NCI-H1694 (cell line): ENCODE data around the gene RAD51B.
"Not testable (repeated sequence)": the region's sequence is repeated elsewhere in the genome, so short reads cannot be mapped to it uniquely, and the experiment has no call there.

Experiments used
- DNase-seq: peaks from one replicate; lab custom pipeline; 2025; lab: John Stamatoyannopoulos, UW

Gene RAD51B

DNA sequence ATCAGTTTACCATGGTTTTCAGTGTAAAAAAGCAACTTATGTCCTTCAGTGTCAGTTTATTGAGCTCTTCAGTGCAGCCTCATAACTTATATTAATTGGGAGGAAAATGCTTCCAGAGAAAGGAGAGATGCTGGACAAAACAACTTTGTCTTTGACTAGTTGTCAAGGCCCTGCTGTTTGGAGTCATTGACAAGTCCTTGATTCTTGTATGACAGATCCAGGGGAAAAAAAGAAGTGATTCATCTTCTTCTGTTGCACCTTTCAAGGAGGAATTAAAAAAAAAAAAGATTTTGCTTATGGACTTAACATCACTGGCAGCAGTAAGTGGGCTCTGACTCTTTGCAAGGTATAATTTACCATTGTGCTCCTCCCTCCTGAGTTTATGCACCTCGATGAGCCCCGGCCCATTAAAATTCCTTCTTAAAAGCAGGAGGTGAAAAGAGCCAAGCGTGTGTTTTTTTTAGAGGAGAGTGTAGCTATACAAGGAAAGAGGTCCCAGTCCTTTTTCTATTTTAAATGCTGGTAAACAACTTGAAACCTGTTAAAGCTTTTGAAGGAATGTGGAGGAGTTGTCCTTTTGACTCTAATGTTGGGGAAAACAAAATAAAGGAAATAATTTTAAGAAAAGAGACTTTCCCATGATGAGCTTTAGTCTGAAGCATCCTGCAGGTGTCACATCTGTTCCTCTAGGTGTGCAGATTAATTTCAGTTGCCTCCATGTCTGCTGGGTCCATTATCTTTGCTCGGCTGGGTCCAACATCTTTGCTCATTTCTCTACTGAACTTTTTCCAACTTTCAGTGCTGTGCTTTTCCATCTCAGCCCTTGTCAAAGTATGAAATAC lies 431.6 kb downstream of the RAD51B start:
- DNase-seq, result no peak

DNA sequence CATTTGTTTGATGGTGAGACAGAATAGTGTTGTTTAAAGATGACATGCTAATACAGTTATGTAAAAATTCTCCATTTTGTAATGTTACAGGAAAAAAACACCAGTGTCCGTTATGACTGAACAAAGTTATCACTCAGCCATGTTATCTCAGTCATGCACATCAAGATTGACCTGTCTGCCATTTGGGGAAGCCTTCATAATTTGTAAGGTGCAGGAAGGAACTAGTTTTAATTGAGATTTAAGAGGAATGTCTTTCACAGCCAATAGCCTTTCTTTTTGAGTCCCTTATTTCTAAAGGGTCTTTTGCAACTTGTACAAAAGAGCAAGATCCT lies 432.2 kb downstream of the RAD51B start:
- no peak for DNase-seq

DNA sequence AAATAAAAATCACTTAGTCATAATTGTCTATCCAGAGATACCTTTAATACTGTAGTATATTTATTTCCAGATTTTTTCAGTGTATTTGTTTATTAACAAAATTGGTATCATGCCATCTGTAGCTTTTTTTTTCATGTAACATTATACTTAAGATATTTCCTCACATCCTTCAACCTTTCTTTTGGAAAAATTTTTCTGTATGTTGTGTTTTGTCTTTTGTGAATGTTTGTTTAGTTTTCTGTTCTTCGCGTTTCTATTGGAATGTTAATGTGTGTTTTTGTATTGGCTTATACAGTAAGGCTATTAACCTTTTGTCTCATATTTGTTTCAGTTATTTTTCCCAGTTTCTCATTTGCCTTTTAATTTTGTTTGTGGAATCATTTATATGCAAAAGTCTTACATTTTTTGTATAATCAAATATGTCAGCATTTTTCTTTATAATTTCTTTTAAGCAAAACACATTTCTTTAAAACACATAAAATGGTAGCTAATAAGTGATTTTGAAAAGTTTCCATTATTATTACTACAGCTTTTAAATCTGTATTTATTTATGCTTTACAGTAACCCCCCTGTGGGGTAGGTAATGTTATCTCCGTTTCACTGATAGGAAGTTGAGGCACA lies 433.7 kb downstream of the RAD51B start:
- no peak for DNase-seq

DNA sequence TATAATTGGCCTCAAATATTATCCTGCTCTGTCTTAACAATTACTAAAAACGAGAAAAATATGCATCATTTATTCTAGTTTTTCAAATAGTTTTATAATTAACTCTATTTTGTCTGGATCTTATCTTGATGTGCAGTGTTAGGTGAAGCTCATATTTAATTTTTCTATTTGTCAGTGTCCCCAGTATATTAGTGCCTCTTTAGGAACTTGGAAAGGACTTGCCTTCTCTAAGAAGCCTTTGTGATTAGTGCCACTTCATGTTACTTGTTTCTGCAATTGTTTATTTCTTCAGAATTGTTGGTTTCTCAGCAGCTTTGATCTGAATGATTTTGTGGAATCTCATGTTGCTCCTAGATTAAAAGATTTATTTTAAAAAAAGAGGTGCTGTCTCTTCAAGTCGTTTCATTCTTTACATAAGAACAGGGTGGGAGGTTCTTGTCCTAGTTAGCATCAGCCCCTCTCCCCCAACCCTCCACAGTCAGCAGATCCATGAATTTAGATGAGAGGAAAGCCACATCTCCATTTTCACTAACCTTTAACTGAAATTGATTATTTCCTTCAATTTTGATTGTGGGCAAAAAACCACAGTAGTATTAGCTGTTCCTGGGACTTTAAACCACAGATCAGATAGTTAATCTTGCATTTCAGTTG lies 434.4 kb downstream of the RAD51B start:
- no peak for DNase-seq

DNA sequence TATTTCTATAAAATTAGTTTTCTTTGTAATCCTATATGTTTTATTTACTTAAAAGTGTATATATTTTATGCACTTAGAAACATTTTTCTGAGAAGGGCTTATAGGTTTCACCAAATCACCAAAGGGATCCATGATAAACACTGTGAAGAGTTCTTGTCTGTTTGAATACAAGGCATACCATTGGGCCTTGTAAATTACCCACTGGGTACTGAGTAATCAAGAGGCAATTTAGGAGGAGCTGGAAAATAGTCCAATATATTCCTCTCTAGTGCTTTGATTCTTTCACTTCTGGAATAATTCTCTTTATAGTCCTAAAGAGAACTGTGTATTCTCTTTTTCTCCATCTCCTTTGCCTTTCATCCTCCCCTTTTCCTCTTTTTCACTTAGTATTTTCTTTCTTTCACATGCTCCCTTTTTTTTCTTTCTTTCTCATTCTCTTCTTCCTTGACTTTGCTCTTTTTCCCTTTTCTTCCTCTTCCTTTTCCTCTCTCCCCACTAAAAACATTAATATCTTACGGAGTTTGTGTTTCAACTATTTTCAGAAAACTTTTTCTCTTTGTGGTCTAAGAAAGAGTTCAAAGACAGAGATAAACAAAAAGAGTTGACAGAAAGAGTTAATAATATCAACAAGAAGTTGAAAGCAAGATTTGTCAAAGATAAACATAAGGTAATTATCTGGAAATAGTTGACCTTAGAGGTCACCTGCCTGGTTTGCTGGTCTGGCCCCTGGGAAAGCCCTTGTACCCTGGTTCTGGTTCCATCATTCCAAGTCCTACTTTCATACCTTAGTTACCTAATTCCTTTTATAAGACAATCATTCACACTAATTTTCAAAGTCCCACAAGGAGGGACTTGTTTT lies 435.3 kb downstream of the RAD51B start:
- DNase-seq, result no peak

DNA sequence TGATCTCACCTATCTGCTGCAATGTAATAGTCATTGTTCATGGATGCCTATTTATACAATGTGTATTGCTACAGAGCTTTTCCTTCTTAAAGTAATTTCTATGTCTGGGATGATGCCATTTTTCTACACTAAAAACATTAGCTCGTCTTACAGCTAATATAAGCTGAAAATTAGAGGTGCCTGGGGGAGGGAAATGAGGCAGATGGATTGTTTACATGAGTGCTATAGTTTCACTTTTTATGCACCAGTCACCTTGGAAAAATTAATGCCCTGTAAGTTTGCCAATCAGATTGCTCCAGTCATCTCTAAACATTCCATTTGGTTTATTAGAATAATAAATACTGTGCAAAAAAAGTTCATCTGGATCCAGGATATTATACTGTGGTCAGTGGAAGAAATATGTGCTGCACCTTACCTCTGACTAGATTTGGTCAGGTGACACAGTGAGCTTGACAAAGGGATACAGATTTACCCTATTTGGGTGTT lies 436.2 kb downstream of the RAD51B start:
- DNase-seq, result no peak

DNA sequence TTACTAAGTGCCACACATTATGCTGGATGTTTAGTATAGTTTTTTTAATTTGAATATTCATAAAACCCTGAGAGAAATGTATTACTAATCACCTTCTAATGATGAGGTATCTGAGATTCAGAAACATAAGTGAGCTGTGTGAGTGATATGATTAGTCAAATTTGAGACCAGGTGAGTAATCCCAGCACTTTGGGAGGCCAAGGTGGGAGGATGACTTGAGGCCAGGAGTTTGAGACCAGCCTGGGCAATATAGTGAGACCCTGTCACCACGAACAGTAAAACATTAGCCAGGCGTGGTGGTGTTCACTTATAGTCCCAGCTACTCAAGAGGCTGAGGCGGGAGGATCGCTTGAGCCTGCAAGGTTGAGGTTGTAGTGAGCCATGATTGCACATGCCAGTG lies 438.4 kb downstream of the RAD51B start:
- no peak for DNase-seq

DNA sequence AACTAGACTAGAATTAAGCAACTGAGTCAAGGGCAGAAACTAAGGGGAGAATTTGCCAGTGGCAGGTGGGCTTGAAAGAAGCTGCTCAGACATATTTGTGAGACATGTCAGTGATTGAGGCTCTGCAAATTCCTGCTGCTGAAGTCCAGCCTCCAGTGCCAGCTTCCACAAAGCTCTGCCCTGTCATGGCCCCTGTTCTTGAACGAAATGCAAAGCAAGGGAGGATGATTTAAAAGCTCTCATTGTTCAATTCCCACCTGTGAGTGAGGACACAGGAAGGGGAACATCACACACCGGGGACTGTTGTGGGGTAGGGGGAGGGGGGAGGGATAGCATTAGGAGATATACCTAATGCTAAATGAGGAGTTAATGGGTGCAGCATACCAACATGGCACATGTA lies 439.4 kb downstream of the RAD51B start:
- not testable (repeated sequence) for DNase-seq

DNA sequence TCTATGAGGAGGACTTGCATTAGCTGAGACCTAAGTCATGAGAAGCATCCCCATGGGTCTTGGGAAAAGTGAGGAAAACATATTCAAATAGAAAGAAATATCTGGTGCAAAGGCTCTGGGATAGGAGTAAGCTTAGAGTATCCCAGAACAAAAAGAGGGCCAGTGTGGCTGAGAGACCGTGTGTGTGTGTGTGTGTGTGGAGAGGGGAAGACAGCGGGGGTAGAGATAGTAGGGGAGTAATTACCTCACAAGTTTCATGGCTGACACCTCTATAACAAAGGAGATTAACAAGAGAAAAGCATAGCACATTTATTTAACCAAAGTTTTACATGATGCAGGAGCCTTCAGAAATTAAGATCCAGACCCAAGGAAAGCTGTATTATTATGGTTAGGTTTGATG lies 440.5 kb downstream of the RAD51B start:
- DNase-seq, result no peak

DNA sequence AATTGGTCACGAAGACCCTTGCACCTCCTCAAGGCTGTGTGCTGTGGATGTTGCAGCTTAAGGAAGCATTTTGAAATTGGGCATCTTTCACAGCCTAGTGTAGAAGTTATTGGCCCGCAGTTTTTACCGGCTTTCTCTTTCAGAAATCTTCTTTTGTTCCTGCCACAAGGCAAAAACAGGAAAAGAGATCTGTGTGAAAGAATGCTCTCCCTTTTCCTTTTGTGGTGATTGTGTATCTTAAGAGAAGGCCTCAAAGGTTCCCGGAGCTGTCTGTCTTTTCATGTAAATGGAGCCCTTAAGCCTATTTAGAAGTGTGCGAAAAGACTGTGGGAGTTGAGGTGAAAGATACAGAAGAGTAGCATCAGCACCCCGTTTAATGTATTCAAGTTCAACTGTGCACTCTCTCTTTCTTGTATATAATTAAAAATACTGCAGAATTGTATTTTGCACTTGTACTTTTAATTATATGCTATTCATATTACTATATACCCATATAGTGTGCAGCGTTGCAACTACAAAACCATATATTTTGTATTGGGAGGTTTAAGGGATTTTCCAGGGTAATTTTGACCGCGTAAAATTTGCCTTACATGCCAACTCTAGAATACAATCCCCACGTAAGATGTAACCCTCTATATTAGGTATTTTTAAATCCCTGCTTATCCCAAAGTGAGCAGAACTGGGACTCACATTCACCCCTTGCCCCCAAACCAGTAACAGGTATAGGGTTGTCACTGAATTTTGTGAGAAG lies 441.7 kb downstream of the RAD51B start:
- no peak for DNase-seq

DNA sequence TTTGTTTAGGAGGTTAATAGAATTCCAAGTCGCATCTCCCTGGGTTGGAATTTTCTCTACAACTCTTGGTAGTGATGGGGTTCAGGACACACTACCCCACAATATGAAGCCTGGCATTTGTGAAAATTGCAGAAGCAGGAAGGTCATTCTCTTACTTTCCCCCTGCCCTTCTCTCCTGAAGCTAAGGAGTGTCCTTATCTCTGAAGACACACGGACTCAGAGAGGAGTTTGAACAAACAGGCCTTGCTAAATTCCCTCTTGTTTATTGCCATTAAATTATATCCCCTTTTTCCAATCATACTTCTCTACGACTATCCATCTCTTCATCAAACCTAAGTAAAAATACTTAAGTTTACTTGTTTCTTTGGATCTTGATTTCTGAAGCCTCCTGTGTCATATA lies 443.0 kb downstream of the RAD51B start:
- DNase-seq, result no peak

DNA sequence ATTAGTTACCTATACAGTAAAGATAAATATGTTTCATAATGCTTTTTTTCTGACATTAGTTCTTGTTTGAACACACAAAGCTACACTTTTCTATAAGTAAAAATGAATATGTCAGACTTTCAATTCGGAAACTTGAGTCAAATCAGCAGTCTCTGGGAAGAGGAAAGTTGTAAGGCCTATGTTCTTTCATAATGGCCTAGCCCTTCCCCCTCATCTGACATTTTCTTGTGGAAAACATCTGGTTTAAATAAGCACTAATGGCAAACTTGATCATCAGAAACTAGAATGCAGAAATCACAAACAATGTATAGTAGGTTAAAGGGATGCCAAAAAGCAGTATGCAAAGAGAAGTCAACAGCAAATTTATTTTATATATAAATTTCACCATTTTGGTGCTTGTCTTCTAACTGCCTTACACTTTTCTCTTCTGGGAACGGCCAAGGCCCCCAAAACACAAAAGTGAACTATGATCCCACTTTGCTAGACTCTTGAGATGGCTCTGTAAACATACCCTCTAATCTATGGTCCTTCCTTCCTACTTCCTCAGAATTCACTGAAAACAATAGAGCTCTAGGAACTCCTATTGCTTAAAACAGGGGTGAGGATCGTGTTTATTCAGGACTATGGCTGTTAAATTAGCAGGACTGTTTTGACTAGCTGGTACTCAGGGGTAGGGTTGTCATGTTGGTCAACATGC lies 444.1 kb downstream of the RAD51B start:
- no peak for DNase-seq

DNA sequence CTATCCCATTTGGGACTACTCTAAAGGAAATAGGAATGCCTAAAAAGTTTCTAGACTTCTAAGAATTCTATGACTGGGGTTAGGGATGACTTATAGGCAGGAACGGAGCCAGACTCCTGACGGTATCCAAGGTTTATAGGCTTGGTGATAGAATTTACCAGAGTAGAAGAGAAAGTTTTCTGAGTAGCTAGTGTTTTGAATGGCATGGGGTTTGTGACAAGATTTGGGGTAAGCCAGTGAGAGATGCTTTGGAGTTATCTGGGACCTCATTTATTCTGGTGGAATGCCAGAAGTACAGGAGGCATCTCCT lies 444.6 kb downstream of the RAD51B start:
- no peak for DNase-seq

DNA sequence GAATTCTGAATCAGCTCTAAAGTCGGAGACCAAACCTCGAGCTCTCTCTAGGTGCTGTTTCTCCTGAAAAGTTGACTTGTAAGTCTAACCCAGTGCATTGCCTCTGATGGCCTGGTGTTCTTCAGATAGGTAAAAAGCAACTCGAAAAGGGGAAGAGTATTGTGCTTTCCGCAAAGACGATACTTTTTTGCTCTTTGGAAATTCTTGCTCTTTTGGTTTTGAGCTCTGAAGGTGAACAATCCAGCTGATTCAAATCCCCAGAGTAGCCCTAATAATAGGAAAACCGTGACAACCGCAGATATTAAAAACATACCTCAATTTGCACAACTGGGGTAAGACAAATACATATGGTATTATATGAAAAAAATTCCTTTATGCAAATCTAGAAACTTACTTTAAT lies 447.4 kb downstream of the RAD51B start:
- no peak for DNase-seq

DNA sequence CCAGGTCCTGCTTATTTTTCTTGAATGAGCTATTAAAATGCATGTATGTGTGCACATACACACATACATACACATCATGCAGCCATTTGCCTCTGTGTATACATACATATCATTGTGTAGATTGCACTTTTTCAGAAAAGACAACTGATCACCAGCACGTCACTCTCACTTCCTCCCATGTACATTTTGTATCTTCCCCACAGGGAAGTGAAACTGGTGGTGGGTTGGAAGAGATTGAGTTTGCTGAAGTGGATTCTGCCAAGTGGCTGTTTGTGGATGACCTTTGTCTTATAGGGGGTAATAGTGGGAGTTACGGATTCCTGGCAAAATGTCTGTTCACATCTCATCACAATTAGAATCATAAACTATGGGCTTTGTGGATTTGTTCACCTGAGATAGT lies 448.6 kb downstream of the RAD51B start:
- DNase-seq, result no peak

DNA sequence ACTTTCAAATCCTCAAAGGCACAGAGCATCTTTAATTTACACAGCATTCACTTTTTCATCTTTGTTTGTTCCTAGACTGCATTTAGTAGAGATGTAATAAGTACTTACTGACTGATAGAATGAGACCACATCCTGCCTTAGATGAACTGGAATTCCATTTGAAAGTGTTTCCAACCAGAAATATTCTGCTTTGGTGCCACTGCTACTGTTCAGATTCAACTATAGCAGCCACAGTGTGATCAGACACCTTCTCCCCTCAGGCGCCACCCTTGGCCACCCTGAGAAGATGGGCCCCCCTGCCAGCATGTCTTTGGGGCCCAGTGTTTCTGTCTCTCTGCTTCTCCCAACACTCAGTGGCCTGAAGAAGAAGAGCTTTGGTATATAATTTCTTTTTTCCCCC lies 449.1 kb downstream of the RAD51B start:
- DNase-seq, result no peak

DNA sequence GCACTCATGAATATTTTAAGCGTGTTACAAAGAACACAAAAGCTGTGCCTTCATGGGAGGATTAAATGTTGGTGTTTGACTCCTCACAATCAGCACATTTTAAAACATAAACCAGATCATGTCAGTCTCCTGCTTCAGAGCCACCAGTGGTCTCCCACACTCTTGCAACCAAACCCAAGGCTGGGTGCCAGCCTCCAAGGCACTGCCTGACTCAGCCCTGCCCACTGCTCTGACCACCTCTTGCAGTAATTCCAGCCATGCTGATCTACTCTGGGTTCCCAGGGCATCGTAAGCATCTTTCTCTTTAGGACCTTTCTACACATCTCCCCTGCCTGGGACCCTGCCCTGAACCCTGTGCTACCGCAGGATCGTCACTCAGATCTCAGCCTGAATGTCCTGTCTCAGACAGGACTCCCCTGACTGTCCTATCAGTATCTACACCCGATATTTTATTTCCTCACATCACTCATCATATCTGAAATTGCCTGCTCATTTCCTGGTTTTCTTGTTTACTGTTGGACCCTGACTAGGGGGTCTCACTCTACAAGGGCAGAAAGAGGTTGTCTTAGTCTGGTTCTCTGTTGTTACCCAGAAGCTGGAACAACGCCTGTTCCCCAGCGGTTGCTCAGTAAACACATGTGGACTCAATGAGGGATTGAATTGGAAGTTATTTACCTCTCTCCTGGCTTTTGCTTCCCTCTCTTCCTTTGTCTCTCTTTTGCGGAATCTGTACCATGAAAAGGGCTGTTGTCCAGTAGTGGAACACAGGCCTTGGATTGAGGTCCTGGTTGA lies 449.8 kb downstream of the RAD51B start:
- no peak for DNase-seq

DNA sequence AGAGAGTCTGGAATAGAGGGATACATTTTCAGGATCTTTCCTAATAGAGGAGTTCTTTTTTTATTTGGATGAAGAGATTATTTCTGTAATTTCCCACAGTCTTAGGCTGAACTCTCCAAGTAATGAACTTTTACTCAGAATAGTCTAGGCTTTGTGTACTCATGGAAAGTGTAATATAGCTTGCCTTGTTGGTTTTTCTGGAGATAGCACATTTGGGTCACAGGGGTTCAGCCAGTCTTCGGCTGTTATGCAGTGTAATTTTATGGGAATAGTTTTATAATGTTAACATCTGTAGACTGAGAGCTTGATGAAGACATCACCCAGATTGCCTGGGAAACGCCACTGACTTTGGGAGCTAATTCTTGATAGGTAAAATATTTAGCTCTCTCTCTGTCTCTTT lies 450.8 kb downstream of the RAD51B start:
- DNase-seq, result no peak

DNA sequence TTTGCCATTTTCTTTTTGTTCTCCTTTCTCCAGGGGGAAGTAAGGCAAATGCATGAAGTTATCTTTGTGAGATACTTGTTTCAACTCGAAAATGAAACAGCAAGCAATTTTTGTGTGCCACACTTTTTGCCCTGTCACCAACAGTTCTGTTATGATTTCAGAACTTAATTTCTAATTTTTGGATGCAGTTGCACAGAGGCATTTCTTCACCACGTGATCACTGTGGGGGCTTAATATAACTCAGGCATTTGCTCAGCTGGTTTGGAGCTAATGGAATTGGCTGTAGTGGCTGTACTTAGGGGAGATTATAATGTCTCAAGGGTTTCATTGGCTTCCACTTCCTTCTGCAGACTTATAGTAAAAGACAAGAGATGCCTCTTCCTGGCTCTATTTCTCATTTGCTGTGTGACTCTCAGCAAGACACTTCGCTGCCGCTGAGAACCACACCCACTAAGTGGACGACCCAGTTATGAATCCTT lies 452.4 kb downstream of the RAD51B start:
- no peak for DNase-seq

DNA sequence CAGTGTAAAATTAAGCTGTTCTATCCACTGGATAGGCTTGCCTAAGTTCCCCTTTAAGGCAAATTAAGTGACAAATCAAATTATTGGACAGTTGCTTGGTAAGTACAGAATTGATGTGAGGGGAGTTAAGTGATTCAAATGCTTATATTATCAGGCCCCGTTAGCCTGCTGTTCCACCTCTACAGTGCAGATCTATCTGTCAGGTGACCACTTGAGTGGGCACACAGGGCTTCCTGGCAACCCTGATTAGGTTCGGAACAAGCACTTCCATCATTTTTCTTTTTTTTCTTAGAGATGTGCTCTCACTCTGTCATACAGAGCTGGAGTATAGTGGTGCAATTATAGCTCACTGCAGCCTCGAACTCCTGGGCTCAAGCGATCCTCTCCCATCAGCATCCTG lies 453.8 kb downstream of the RAD51B start:
- no peak for DNase-seq
